K562 (cell line): Measurements from ENCODE around the gene EIF4G1.
"Not testable (repeated sequence)": the region's sequence is repeated elsewhere in the genome, so short reads cannot be mapped to it uniquely, and the experiment has no call there.

Experiments used
- E4F1 ChIP-seq: fragments of 250-450 bp; sonication (Bioruptor Pico); IDR thresholded peaks from 2 replicates; pipeline ENCODE4 v1.5.0; 2021; ENCODE audit warnings: mild to moderate bottlenecking, borderline replicate concordance
- HOMEZ ChIP-seq: fragments of 250-450 bp; sonication (Bioruptor Pico); IDR thresholded peaks from 2 replicates; pipeline ENCODE4 v1.4.0; 2020; ENCODE audit warnings: mild to moderate bottlenecking, moderate library complexity

GRCh38 chr3:184267249-184267648, 47.2 kb upstream of the EIF4G1 start:
- not testable (repeated sequence) for TF ChIP-seq HOMEZ, E4F1 (CRISPR knock-in tag)
